PC-9 (cell line): ENCODE measurements around the gene SYT7.

Experiments
- CTCF ChIP-seq: fragments of 200-600 bp; sonication (generic); conservative IDR thresholded peaks from 2 replicates; pipeline ENCODE4 v1.6.1; 2017; ENCODE audit warnings: mixed run types, antibody characterized with exemption, mild to moderate bottlenecking, moderate library complexity
- EZH2 ChIP-seq: fragments of 200-600 bp; sonication (generic); IDR thresholded peaks from 2 replicates; pipeline ENCODE4 v1.8.0; 2017; ENCODE audit warnings: antibody characterized with exemption, low read depth

- TF ChIP-seq CTCF: peak; percentile 63; the same call in 1 of the 2 replicates
- no peak for TF ChIP-seq EZH2
Measured at GRCh38 chr11:61545341-61545740, 35.5 kb downstream of the SYT7 start.
